Activated CD4-positive, alpha-beta T cell treated with anti-CD3 and anti-CD28 coated beads, Interleukin-2, Interleukin-4, amounts not matched to agents 100 ng/mL and 50 ng/mL, durations not matched to agents 16 hours and 8 hours (primary cell): ENCODE data around the gene LDLRAD4.
A peak's percentile ranks its signal among the peaks of the same experiment; 100 is the strongest.

ENCODE experiments used
- DNase-seq: peaks from one replicate; pipeline ENCODE4 v3.0.0-alpha.2; 2020; ENCODE audit warnings: low spot score

Gene LDLRAD4

DNA sequence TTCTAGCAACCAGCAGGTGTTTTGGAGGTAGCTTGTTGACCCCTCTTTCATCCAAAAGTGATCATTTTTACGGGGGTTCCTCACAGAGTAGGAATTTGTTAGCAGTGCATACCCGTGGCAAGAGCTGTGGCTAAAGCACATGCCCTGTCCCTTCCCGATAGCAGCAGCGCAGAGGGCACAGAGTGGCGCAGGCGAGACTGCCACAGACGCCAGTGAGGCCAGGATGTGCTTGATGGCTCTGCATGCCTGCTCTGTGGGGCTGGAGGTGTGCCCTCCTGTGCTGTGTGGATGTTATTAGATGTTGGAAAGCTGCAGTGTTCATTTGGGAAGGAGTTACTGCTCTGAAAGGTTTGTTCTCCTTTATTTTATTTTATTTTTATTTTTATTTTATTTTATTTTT lies 354.2 kb downstream of the LDLRAD4 start:
- DNase-seq: no peak

DNA sequence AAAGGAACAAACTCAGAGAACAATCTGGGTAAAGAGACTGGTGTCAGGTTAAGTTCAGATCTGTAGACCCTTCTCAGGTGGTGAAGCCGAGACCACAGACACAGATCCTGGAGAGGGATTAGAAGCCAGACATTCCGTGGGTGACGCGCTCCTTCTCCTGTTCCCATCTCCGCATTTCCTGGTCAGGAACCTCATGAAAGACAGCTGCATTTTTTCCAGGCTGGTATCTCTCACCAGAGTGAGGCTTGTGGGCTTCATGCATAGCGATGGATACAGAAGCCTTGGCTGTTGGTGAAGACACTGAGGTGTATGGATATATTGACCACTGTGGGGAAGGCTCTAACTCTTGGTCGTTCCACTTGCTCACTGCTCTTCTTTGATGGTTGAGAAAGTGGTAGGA lies 355.2 kb downstream of the LDLRAD4 start:
- no peak for DNase-seq

DNA sequence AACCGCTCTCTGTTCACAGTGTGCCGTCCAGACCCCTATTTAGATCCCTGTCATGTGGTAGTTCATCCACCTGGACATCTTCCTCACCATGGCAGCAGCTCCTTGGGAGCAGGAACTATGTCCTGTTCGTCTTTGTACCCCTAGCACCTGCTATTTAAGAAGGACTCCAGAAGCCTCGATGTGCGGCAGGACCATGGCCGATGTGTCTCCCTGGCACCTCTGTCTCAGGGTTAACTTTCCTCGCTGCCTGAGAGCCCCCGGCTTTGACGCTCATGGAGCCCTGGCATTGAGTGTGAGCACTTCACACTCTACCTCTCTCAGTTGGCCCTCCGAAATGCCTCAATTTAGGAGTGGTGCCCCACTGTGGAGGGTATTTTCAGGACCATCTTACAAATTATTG lies 355.8 kb downstream of the LDLRAD4 start:
- DNase-seq: no peak

DNA sequence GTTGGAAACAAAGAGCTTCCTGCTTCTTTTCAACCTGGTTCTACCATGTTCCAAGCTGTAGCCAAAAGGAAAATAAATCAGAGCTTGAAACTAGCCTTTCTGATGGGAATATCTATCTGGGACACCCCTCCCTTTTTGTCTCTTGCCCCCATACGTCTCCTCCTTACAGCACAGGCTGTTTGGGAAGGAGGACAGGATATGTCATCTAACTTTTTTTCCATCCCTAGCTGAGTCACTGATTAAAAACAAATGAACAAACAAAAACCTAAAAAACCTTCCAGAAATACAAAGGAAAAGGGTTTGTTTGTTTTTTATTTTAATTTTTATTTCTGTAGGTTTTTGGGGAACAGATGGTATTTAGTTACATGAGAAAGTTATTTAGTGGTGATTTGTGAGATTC lies 356.2 kb downstream of the LDLRAD4 start:
- no peak for DNase-seq

DNA sequence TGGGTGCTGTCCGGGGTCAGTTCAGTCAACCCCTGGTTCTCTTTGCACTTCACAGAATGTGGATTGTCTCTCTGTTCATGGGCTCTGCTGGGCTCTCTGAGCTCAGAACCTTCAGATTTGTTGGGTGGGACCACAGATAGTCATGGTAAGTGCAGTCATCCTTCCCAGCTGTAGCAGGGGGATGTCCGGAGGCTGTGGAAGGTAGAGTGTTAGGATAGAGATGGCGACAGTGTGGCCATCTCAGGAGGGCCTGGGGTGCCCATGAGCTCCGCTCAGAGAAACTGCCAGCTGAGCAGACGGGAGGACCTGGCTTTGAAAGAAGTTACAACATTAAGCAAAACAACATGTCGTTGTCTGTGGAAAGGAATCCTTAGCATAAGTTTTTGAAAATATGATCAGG lies 358.0 kb downstream of the LDLRAD4 start:
- no peak for DNase-seq

DNA sequence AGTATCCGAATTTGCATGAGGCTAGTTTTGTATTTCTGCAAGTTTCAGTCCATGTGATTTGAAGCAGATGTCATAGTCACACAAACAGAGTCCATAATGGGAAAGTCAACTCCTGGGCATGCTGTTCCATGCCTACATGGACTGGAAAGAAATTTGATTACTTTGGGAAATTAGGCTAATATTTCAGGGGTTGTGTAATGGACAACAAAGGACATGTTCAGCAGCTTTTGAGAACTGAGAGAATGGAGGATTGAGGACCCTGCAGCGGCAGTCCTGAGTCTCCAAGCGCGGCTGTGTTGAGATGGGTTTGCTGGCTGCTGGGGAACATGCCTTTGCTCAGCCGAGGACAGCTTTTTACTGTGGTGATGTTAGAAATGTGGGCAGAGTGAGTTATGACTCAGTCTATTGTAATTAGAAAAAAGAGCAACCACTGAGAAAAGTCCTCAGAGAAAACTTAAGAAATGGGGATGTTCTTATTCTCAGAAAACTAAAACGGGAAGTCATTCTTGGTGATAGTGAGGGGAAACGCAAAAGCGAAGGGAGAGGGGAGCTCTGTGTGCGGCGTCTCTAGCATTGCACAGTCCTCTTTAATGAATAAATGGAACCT lies 358.6 kb downstream of the LDLRAD4 start:
- peak; percentile 82 for DNase-seq

GRCh38 chr18:13577781-13578180 lies 359.2 kb downstream of the LDLRAD4 start:
- no peak for DNase-seq

DNA sequence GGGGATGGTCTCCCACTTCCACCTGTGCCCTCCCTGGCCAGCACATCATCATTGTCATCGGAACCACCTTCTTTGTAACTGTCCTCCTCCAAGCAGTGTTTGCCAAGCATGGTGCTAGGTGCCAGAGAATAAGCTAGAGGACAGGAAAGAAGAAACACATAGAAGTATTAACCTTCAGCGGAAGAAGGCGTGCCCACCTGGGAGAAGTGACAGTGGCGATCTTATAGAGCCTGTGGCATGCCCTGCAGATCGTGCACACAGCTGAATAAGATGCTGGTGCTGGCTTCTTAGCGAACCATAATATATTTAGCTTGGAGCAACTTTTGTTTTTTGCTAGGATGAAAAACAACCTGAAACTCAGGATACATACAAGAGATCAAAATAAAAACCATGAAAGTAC lies 359.8 kb downstream of the LDLRAD4 start:
- DNase-seq: no peak

DNA sequence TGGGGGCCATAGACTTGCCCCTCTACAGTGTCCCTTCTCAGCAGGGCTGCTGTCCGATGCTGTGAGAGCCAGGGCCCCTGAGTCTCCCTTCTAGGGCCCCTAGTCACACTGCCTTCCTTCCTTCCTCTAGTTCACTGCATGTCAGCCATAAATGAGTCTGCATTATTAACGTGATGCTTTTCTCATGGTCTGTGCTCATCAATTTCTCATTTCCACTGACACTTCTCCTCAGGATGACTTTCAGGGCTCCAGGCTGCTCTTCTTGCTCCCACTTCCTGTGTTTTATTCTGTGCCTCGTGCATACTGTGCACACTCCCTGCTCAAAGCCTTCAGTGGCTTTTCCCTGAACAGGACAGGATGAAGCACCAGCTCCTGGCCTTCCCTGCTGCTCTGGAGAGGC lies 361.3 kb downstream of the LDLRAD4 start:
- no peak for DNase-seq

DNA sequence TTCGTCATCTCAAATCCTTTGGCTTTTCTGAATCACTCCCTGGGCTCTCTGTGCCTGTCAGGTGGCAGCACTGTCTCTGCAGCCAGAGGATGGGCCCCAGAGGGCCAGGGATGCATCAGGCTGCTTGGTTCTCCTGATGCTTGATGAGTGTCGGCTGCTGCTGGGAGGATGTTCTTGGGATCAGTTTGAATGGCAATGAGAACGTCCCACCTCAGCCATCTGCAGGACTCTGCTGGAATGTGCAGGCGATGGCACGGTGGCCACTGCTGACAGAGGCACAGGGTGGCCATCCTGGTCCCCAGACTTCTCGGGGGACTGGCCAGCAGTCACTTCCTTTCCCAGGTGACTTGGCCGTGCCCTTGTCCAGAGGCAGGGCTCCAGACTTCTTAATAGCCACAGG lies 361.8 kb downstream of the LDLRAD4 start:
- no peak for DNase-seq

DNA sequence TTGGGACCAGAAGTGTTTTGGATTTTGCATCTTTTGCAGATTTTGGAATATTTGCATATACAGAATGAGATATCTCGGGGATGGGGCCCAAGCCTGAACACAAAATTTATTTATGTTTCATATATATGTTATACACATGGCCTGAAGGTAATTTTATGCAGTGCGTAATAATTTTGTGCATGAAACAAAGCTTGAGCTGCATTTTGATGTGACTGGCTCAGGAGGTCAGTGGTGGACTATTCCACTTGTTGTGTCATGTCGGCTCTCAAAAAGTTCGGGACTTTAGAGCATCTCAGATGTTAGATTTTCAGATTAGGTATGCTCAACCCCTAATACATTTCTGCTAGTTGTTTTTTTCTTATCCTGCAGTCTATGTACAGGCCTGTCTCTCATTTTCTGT lies 362.4 kb downstream of the LDLRAD4 start:
- DNase-seq: no peak

GRCh38 chr18:13581496-13582177 lies 363.1 kb downstream of the LDLRAD4 start:
- DNase-seq: no peak

GRCh38 chr18:13582178-13582670 lies 363.7 kb downstream of the LDLRAD4 start:
- no peak for DNase-seq

DNA sequence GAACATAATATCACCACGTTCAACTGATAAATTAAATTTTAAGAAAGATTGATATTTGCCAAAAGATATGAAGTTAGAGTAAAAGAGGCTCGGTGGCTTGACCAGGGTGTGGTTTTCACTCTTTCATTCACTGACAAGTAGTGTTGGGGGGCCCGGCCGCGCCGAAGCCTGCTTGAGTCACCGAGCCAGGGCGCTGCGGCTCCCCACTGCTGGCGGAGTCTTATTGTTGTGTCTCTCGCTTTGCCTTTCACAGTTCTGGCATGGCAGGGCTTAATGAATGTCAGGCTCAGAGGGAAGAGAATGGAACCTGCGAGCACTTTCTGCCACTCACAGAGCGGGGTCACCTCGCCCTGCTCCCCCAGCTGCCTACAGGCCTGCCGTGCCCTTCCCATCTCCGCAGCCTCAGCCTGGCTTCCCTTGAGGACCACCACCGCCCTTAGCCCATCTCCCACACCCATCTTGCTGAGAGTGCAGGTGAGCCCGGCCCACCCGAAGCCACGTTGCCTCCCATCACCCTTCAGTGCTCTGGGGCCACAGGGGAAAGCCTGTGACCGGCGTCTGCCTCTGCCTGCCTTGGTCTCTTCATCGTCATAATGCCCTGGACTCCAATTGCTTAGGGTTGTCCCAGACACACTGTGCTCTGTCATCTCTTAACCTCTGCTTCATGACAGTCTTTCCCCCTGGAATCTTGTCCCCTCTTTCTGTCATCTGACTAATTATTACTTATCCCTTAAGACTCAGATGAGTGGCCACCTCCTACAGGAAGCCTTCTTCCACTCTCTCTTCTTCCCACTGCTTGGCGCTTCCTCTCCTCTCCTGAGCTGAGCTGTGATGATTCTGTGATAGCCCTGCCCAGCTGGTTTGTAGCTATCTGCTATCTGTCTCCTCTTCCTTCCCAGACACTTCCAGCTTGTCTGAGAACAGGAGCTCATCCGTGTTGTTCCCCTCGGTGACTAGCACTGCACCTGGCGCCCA lies 365.3 kb downstream of the LDLRAD4 start:
- DNase-seq: no peak

- no peak for DNase-seq
These were observed 366.3 kb downstream of the LDLRAD4 start for GRCh38 chr18:13584825-13585224.

- no peak for DNase-seq
These were observed 367.0 kb downstream of the LDLRAD4 start for GRCh38 chr18:13585379-13586153.

DNA sequence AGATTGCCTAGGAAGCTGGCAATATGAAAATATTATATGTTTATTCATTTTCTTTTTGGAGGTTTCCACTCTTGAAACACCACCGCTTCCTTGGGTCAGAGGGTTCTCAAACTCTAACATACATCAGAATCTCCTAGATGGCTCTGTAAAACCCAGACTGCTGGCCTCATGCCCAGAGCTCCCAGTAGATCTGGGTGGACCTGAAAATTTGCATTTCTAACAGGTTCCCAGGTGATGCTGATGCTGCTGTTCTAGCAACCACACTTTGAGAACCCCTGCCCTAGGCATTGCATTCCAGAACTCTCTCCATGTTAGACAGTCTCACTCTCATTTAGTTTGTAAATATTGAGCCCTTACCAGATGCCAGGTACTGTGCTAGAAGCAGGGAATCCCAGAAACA lies 368.4 kb downstream of the LDLRAD4 start:
- DNase-seq: no peak

- no peak for DNase-seq
These were observed 368.9 kb downstream of the LDLRAD4 start for GRCh38 chr18:13587477-13587876.

GRCh38 chr18:13587937-13588336 lies 369.4 kb downstream of the LDLRAD4 start:
- peak; percentile 53 for DNase-seq

- no peak for DNase-seq
These were observed 370.8 kb downstream of the LDLRAD4 start for GRCh38 chr18:13589316-13589715.

GRCh38 chr18:13589943-13590342 lies 371.4 kb downstream of the LDLRAD4 start:
- no peak for DNase-seq

- no peak for DNase-seq
These were observed 373.7 kb downstream of the LDLRAD4 start for GRCh38 chr18:13592246-13592645.
